ENCODE data around the gene ANKRD24. TPM values are rescaled to one million over a fixed set of nuclear protein-coding genes. Genes with fewer than 3 reads are reported as not detected.
"Not testable (repeated sequence)": the region's sequence is repeated elsewhere in the genome, so short reads cannot be mapped to it uniquely, and the experiment has no call there.

Gene ANKRD24
- total RNA-seq: 0.27 TPM

- peak; percentile 92 to 97 (median 96) for DNase-seq (ENCODE audit: low read depth in 2 of 3, low spot score in 2 of 3)
Measured at GRCh38 chr19:4182084-4182810, at the start of gene ANKRD24, which contains the start of gene SIRT6. Gene ANKRD24, plus strand, starts transcription at chr19:4182689. Its CDS starts 3,737 bp downstream, at chr19:4186426. Gene SIRT6, minus strand, starts transcription at chr19:4182563. Its CDS starts 24 bp downstream, at chr19:4182539.

DNA sequence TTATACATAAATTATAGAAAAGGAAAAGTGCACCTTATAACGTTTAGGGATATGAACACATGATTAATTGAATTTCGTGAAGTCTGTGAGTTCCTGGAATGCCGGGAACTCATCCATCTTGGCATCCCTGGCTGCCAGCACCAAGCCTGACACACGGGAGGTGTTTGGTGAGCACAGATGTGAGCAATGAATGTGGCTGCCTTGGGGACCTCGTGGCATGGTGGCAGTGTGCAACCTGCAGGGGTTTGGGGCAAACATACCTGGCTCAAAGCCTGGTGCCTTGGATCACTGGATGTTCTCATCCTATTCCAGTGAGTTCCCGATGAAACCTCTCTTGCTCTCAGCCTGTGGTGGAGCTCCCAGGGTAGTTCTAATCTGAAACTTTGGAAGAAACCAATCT, 48.1 kb upstream of the ANKRD24 start:
- DNase-seq (ENCODE audit: low read depth in 2 of 3, low spot score in 2 of 3): no peak

DNA sequence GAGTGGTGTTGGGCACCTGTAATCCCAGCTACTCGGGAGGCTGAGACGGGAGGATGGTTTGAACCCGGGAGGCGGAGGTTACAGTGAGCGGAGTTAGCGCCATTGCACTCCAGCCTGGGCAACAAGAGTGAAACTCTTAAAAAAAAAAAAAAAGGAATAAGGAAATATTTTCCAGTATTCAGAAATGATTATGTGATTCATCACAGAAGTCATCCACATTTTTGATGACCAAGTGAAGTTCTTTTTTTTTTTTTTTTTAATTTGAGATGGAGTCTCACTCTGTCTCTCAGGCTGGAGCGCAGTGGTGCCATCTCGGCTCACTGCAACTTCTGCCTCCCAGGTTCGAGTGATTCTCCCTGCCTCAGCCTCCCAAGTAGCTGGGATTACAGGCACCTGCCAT, 47.1 kb upstream of the ANKRD24 start:
- DNase-seq (ENCODE audit: low read depth in 2 of 3, low spot score in 2 of 3): not testable (repeated sequence)

GRCh38 chr19:4136680-4137088, 45.8 kb upstream of the ANKRD24 start:
- no peak for DNase-seq (ENCODE audit: low read depth in 2 of 3, low spot score in 2 of 3)

GRCh38 chr19:4138445-4138844, 44.0 kb upstream of the ANKRD24 start:
- DNase-seq (ENCODE audit: low read depth in 2 of 3, low spot score in 2 of 3): no peak

DNA sequence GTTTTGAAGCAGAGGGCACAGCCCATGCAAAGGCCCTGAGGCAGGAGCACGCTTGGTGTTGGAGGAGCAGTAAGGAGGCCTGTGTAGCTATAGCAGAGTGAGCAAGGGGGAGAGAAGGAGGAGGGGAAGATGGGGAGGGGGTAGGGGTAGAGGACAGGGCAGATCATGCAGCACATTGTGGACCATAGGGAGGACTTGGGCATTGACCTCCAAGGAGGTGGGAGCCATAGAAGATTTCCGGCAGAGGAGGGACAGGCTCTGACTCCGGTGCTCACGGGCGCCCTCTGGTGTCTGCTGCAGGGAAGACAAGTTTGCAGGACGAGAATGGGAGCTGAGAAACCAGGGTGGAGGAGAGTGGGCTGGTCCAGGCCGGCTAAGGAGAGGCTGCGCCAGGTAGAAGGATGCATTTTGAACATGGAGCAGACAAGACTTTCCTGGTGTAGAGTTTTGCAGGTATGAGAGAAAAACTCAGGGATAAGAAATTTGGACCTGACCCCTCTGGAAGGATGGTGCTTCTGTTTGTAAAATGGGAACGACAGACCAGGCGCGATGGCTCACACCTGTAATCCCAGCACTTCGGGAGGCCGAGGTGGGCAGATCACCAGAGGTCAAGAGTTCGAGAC, 42.8 kb upstream of the ANKRD24 start:
- peak; percentile 63 to 78 (median 67) for DNase-seq (ENCODE audit: low read depth in 2 of 3, low spot score in 2 of 3)

- DNase-seq (ENCODE audit: low read depth in 2 of 3, low spot score in 2 of 3): peak in 2 of 3 donors; percentile 38 to 52
Measured at GRCh38 chr19:4140237-4140711, 42.2 kb upstream of the ANKRD24 start.

GRCh38 chr19:4142916-4143315, 39.6 kb upstream of the ANKRD24 start:
- not testable (repeated sequence) for DNase-seq (ENCODE audit: low read depth in 2 of 3, low spot score in 2 of 3)

DNA sequence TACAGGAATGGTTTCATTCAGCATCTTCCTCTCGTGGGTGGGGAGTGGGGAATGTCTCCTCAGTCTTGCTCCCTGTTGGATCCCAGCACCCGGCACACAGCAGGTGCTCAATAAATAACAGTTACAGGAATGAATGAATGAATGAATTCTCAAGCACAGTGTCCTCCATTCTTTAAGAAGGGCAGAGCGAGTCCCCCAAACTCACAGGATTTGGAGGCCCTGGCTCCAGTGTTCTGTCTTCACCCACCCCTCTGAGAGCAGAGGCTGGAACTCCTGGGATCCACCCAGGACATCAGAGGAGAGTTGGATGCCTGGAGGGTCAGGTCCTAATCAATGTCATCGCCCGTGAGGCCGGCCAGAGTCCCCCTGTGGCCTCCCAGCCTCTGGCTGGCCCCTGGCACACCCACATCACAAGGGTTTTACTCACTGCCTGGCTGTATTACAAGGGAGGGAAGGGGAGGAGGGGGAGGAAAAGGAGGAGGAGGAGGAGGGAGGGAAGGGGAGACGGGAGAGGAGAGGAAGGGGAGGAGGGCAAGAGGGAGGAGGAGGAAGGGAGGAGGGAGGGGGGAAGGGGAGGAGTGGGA, 37.7 kb upstream of the ANKRD24 start:
- no peak for DNase-seq (ENCODE audit: low read depth in 2 of 3, low spot score in 2 of 3)

- no peak for DNase-seq (ENCODE audit: low read depth in 2 of 3, low spot score in 2 of 3)
Measured at GRCh38 chr19:4149518-4150288, 32.8 kb upstream of the ANKRD24 start.

DNA sequence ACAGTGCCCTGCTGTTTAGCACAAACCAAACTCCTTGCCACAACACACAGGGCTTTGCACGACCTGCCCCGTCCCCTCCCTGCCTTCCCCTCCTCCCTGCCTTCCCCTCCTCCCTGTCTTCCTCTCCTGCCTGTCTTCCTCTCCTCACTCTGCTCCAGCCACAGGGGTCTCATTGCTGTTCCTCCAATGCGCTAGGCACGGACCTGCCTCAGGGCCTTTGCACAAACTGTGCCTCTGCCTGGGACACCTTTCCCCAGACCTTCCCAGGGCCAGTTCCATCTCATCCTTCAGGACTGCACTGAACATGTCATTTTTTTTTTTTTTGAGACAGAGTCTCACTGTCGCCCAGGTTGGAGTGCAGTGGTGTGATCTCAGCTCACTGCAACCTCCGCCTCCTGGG, 30.9 kb upstream of the ANKRD24 start:
- no peak for DNase-seq (ENCODE audit: low read depth in 2 of 3, low spot score in 2 of 3)

GRCh38 chr19:4152241-4152998, 30.1 kb upstream of the ANKRD24 start:
- DNase-seq (ENCODE audit: low read depth in 2 of 3, low spot score in 2 of 3): no peak

DNA sequence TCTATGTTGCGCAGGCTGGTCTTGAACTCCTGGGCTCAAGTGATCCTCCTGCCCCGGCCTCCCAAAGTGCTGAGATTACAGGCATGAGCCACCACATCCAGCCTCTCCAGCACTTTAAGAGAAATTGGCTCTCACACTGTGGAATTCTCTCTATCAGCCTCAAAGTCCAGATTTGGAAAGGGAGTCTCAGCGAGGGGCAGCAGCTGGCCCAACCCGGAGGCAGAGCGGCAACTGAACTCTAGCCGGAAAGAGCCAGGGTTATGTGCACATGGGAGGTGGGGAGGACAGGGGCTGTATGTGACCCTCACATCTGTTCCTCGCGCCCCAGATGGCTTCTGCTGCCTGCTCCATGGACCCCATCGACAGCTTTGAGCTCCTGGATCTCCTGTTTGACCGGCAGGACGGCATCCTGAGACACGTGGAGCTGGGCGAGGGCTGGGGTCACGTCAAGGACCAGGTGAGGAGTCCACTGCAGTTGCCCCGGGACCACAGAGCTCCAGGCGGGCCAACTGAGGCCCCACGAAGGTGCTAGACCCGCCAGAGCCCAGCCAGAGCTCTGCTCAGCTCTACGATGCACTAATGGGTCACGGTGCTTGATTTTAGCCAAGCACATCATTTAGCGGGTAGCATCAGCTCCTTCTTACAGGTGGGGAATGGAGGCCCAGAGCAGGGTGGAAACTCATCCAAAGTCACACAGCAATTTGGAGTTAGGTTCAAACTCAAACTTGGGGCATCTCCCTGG, 27.7 kb upstream of the ANKRD24 start:
- DNase-seq (ENCODE audit: low read depth in 2 of 3, low spot score in 2 of 3): no peak

GRCh38 chr19:4157164-4157563, 25.3 kb upstream of the ANKRD24 start:
- no peak for DNase-seq (ENCODE audit: low read depth in 2 of 3, low spot score in 2 of 3)

DNA sequence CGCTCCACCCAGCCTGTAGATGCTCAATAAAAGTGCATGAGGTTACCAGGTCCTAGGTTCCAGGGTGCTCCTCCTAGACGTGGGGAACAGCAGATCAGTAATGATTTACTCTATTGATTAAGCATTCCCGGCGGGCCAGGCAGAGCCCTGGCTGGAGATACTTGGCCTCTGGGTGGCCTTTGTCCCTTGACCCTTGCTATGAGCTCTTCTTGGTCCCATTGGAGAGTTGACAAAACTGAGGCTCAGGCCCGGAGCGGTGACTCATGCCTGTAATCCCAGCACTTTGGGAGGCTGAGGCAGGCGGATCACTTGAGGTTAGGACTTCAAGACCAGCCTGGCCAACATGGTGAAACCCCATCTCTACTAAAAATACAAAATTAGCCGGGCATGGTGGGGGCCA, 24.5 kb upstream of the ANKRD24 start:
- DNase-seq (ENCODE audit: low read depth in 2 of 3, low spot score in 2 of 3): not testable (repeated sequence)

GRCh38 chr19:4161415-4162077, 20.9 kb upstream of the ANKRD24 start:
- no peak for DNase-seq (ENCODE audit: low read depth in 2 of 3, low spot score in 2 of 3)

DNA sequence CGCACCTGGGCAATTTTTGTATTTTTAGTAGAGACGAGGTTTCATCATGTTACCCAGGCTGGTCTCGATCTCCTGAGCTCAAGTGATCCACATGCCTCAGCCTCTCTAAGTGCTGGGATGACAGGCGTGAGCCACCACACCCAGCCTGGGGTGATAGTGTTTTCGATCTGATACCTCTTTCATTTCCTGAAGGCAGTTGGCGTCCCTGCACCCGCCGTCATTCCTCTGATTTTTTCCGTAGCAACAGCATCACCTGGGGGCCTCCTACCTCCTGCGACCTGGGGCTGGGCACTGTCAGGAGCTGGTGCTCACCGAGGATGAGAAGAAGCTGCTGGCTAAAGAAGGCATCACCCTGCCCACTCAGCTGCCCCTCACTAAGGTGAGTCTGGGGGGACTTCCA, 18.2 kb upstream of the ANKRD24 start:
- DNase-seq (ENCODE audit: low read depth in 2 of 3, low spot score in 2 of 3): no peak

- no peak for DNase-seq (ENCODE audit: low read depth in 2 of 3, low spot score in 2 of 3)
Measured at GRCh38 chr19:4171676-4172075, 10.8 kb upstream of the ANKRD24 start.
